ENCODE data around the gene P2RX5. TPM values are rescaled to one million over a fixed set of nuclear protein-coding genes. Genes with fewer than 3 reads are reported as not detected.

The P2RX5 gene, protein sequence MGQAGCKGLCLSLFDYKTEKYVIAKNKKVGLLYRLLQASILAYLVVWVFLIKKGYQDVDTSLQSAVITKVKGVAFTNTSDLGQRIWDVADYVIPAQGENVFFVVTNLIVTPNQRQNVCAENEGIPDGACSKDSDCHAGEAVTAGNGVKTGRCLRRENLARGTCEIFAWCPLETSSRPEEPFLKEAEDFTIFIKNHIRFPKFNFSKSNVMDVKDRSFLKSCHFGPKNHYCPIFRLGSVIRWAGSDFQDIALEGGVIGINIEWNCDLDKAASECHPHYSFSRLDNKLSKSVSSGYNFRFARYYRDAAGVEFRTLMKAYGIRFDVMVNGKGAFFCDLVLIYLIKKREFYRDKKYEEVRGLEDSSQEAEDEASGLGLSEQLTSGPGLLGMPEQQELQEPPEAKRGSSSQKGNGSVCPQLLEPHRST
- total RNA-seq (2014; rRNA removed; shearing (Covaris generic)): 11.4 and 13.6 TPM in 2 replicates

DNA sequence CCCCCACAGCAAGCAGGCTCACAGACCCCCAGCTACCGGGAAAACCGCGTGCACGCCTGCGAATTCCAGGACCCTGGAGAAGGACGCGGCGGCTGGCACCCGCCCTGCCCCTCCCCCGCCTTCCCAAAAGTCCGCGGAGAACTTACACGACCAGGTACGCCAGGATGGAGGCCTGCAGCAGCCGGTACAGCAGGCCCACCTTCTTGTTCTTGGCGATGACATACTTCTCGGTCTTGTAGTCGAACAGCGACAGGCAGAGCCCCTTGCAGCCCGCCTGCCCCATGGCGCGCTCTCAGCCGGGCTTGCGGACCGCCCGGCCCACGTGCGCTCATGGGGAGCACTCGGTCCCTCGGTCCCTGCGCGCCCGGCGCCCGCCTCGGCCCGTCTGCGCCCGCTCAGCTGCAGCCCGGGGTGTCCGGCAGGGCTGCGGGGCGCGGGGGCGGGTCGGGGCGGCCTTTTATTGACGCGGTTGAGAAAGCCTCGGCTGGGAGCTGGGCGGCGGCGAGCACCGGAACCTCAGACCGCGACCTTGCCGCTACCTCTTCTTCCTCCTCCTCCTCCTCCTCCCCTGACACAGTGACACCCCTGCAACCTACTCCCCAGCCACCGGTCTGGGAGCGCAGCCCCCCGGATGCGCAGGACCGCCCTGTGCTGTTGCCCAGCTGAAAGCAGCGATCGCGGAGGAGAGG is at the start of gene P2RX5:
Gene P2RX5, minus strand, starts transcription at position 433 of the 689 bp plus-strand sequence. Its CDS starts 150 bp downstream, at position 283.

GRCh38 chr17:3723556-3724377 is 27.8 kb upstream of the P2RX5 start, which contains the start of gene HASPIN:
HASPIN (plus strand) TSS chr17:3723903; CDS start chr17:3723936, 33 bp downstream.

DNA sequence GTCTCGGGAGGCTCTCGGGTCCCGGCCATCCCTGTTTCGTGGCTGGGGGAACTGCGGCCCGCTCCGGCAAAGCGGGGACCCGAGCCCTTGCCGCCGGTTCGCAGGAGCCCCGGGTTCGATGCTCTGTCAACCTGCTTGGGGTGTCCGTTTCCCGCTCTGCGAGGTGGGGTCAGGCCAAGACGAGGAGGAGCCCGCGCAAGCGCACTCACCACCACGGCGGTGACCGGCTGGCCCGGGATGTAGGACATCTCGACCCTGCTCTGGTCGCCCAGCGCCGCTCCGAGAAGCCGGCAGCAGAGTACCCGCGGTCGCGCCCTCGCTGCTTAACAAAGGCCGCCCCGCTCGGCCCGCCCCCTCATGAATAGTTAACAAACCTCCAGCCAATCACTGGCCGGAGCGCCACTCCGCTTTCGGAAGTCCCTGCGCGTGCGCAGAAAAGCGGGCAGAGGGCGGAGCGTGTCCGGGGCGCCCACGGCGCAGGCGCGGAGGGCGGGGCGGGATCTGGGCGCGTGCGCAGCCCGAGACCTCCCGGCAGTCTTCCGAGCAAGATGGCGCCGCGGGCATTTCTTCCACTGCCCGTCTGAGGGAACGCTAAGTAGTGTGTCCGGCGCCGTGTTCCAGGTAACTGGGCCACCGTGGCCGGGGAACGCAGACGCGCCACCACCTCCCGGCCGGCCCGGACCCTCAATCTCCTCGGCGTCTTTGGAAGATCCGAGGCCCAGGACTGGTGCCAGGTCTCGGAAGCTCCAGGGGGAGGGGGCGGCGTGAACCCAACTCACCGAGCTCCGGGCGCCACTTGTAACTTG is 27.5 kb downstream of the P2RX5 start, which contains the start of the genes EMC6 and TAX1BP3:
Gene EMC6, plus strand, starts transcription at position 534 of the 806 bp plus-strand sequence. CDS start 335 bp downstream, outside the sequence.
Gene TAX1BP3, minus strand, starts transcription at position 300 of the 806 bp plus-strand sequence. Its CDS starts 52 bp downstream, at position 248.

DNA sequence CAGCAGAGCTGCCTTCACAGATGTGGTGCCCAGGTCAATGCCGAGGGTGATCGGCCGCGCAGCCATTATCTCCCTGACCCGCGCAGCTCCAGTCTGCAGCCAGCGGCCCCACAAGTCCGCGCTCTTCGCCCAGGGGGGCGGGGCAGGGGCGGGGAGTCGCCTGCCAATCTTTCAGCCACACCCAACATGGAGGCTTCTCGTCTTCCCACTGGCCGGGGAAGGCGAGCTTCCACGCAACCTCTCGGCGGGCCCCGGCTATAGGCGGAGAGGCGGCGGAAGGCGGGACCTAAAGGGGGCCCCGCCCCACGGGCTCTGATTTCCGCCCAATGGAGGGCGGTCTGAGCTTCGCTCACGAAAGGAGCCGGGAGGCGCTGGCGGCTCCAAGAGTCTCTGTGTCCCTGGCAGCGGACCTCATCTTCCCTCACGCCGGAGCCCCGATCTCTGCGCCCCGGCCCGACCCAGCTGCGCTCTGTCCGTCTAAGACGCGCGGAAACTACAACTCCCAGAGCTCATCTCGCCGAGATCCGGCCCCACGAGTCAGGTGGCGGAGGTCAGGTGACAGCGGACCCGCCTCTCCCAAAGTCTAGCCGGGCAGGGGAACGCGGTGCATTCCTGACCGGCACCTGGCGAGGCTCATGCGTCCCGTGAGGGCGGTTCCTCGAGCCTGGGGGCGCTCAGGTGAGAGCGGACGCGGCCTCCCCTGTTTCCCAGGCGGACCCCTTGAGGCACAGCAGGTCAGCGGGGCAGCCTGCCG is 59.6 kb downstream of the P2RX5 start, which contains the start of the genes CTNS and SHPK:
Gene CTNS, plus strand, starts transcription at position 607 of the 754 bp plus-strand sequence. CDS start 3,447 bp downstream, outside the sequence.
Gene SHPK, minus strand, starts transcription at position 97 of the 754 bp plus-strand sequence. Its CDS starts 31 bp downstream, at position 66.

Other genes with a start within 250 kb of the P2RX5 start
- gene SPATA22, start 224.3 kb downstream of the P2RX5 start, total RNA-seq (2014; rRNA removed; shearing (Covaris generic)): not detected in 2 replicates
- gene ASPA, start 220.2 kb downstream of the P2RX5 start, total RNA-seq (2014; rRNA removed; shearing (Covaris generic)): not detected in 2 replicates
- gene TRPV3, start 138.3 kb downstream of the P2RX5 start, total RNA-seq (2014; rRNA removed; shearing (Covaris generic)): not detected in 2 replicates
- gene TRPV1, start 86.7 kb downstream of the P2RX5 start, total RNA-seq (2014; rRNA removed; shearing (Covaris generic)): 2.9 and 3.2 TPM in 2 replicates
- 9.9 and 12.5 TPM in 2 replicates for gene SHPK, start 59.9 kb downstream of the P2RX5 start, total RNA-seq (2014; rRNA removed; shearing (Covaris generic))
- gene CTNS, start 59.4 kb downstream of the P2RX5 start, total RNA-seq (2014; rRNA removed; shearing (Covaris generic)): 6.5 and 11.2 TPM in 2 replicates
- 72.7 and 73.4 TPM in 2 replicates for gene TAX1BP3, start 27.6 kb downstream of the P2RX5 start, total RNA-seq (2014; rRNA removed; shearing (Covaris generic))
- gene EMC6, start 27.3 kb downstream of the P2RX5 start, total RNA-seq (2014; rRNA removed; shearing (Covaris generic)): 37.3 and 44.7 TPM in 2 replicates
- 14.6 and 17.9 TPM in 2 replicates for gene HASPIN, start 27.7 kb upstream of the P2RX5 start, total RNA-seq (2014; rRNA removed; shearing (Covaris generic))
- gene ITGAE, start 105.0 kb upstream of the P2RX5 start, total RNA-seq (2014; rRNA removed; shearing (Covaris generic)): 15.5 and 20.7 TPM in 2 replicates
- gene NCBP3, start 150.1 kb upstream of the P2RX5 start, total RNA-seq (2014; rRNA removed; shearing (Covaris generic)): 19.5 and 34.6 TPM in 2 replicates
- gene CAMKK1, start 196.9 kb upstream of the P2RX5 start, total RNA-seq (2014; rRNA removed; shearing (Covaris generic)): 2.1 and 2.2 TPM in 2 replicates
- gene P2RX1, start 220.3 kb upstream of the P2RX5 start, total RNA-seq (2014; rRNA removed; shearing (Covaris generic)): 0.34 TPM in 1 of 2 replicates, not detected in the other